KMS-11 (cell line): ENCODE measurements around the gene IPPK.

ENCODE experiments used
- H2AFZ ChIP-seq: fragments of 200-600 bp; sonication (generic); 2 replicates; pipeline ENCODE4 v1.6.1; 2016; ENCODE audit warnings: antibody characterized with exemption, mixed run types, low read depth
- H3K27ac ChIP-seq: fragments of 200-600 bp; sonication (generic); 2 replicates; pipeline ENCODE4 v1.6.1; 2016; ENCODE audit warnings: mild to moderate bottlenecking, mixed run types
- H3K27me3 ChIP-seq: fragments of 200-600 bp; sonication (generic); 2 replicates; pipeline ENCODE4 v1.6.1; 2017; ENCODE audit warnings: mild to moderate bottlenecking, low read depth, mixed run types, moderate library complexity; ENCODE audit not compliant: insufficient read depth
- H3K36me3 ChIP-seq: fragments of 200-600 bp; sonication (generic); 2 replicates; pipeline ENCODE4 v1.6.1; 2017; ENCODE audit warnings: mild to moderate bottlenecking, mixed run types; ENCODE audit not compliant: insufficient read depth
- H3K4me1 ChIP-seq: fragments of 200-600 bp; sonication (generic); 2 replicates; pipeline ENCODE4 v1.6.1; 2016; ENCODE audit warnings: mild to moderate bottlenecking, low read depth, mixed run types; ENCODE audit not compliant: poor library complexity, severe bottlenecking
- H3K4me2 ChIP-seq: fragments of 200-600 bp; sonication (generic); 2 replicates; pipeline ENCODE4 v1.7.0; 2016; ENCODE audit warnings: mild to moderate bottlenecking, mixed run types
- H3K4me3 ChIP-seq: fragments of 200-600 bp; sonication (generic); IDR thresholded peaks from 2 replicates; pipeline ENCODE4 v1.6.1; 2017; ENCODE audit warnings: low read depth, low read length, mixed read lengths; ENCODE audit not compliant: insufficient read depth
- H3K79me2 ChIP-seq: fragments of 200-600 bp; sonication (generic); 2 replicates; pipeline ENCODE4 v1.6.1; 2016; ENCODE audit warnings: low read depth, mixed run types; ENCODE audit not compliant: insufficient read depth
- H3K9ac ChIP-seq: fragments of 200-600 bp; sonication (generic); 2 replicates; pipeline ENCODE4 v1.6.1; 2016; ENCODE audit warnings: mild to moderate bottlenecking, mixed run types
- H4K20me1 ChIP-seq: fragments of 200-600 bp; sonication (generic); 2 replicates; pipeline ENCODE4 v1.6.1; 2016; ENCODE audit warnings: mild to moderate bottlenecking, mixed run types; ENCODE audit not compliant: insufficient read depth
- TF ChIP-seq, protein P1 (sequence below): fragments of 200-600 bp; sonication (generic); conservative IDR thresholded peaks from 2 replicates; pipeline ENCODE4 v1.6.1; 2017; ENCODE audit warnings: low read depth, mild to moderate bottlenecking, antibody characterized with exemption, low read length, moderate library complexity, mixed read lengths

IPPK gene

DNA sequence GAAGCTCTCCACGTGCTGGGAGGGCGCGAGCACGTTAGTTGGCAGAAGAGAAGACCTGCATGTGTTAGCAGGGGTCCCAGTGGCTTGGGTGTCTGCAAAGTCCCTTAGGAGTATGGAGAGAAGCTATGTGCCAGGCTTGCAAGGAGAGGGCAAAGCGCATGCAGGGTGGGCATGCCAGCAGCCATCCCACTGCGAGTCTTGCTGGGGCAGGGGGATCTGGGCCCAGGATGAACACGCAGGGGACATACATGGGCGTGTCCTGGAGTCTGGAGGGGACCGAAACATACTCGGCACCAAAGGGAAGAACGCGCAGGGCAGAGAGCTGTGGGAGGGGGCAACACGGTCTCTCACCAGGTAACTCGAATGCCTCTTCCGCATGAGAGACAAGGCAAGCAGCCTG lies 43.6 kb upstream of the IPPK start:
- H3K4me2 ChIP-seq, result no peak overlapping the region
- H3K9ac ChIP-seq, result no peak overlapping the region
- H3K36me3 ChIP-seq, result no peaks in the 10 kb centered on the region
- no peaks in the 10 kb centered on the region for H3K79me2 ChIP-seq
- no peak overlapping the region for H3K27ac ChIP-seq
- H3K4me3 ChIP-seq, result no peak overlapping the region
- no peak overlapping the region for H2AFZ ChIP-seq
- no peaks in the 10 kb centered on the region for H4K20me1 ChIP-seq
- TF ChIP-seq, protein P1, sequence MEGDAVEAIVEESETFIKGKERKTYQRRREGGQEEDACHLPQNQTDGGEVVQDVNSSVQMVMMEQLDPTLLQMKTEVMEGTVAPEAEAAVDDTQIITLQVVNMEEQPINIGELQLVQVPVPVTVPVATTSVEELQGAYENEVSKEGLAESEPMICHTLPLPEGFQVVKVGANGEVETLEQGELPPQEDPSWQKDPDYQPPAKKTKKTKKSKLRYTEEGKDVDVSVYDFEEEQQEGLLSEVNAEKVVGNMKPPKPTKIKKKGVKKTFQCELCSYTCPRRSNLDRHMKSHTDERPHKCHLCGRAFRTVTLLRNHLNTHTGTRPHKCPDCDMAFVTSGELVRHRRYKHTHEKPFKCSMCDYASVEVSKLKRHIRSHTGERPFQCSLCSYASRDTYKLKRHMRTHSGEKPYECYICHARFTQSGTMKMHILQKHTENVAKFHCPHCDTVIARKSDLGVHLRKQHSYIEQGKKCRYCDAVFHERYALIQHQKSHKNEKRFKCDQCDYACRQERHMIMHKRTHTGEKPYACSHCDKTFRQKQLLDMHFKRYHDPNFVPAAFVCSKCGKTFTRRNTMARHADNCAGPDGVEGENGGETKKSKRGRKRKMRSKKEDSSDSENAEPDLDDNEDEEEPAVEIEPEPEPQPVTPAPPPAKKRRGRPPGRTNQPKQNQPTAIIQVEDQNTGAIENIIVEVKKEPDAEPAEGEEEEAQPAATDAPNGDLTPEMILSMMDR, result no peak
- H3K4me1 ChIP-seq, result peaks cover 27% of the 10 kb centered on the region
- H3K27me3 ChIP-seq, result no peaks in the 10 kb centered on the region

DNA sequence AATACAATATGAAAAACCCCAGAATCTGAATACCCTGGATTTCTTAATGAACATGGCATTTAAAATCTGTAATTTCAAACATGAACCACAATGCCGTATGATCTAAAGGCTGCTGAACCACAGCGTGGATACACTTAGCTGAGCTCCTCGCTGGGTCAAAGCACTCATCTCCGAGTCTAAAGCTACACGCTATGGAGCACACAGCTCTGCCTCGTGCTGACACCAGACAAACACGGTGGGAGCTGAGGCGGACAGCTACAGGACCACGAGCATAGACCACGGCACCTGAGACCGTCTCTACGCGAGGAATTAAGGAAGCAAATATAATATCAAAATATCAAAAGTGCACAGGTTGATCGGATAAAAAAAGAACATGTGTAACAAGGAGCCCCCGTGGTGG lies 42.8 kb upstream of the IPPK start:
- Histone ChIP-seq H3K4me3 (no peak overlapping the region), H4K20me1 (no peaks in the 10 kb centered on the region), H3K27ac (no peak overlapping the region), H3K4me1 (peaks cover 27% of the 10 kb centered on the region), H3K9ac (no peak overlapping the region), H3K79me2 (no peaks in the 10 kb centered on the region), H3K27me3 (no peaks in the 10 kb centered on the region), H2AFZ (no peak overlapping the region), H3K36me3 (no peaks in the 10 kb centered on the region), H3K4me2 (no peak overlapping the region)
- TF ChIP-seq, protein P1, result no peak

DNA sequence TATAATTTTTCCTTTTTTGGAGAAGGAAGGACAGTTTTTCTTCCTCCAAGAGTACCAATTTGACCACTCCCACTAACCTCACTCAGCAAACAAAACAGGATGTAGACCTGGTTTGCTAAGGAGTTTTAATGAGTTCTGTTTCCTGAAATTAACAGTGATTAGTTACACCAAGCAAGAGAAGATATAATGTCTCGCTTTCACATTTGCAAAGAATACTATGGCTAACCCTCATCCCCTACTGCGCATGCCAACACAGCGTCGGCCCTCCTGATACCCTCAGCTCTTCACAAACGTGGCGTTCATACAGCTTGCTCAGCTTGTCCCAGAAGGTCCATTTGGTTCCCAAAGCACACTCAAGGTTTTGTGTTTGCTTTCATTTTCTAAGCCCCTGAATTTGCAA lies 41.9 kb upstream of the IPPK start:
- peaks cover 33% of the 10 kb centered on the region for H3K4me1 ChIP-seq
- H3K4me2 ChIP-seq, result no peak overlapping the region
- H4K20me1 ChIP-seq, result no peaks in the 10 kb centered on the region
- H3K27me3 ChIP-seq, result no peaks in the 10 kb centered on the region
- no peak overlapping the region for H2AFZ ChIP-seq
- no peaks in the 10 kb centered on the region for H3K79me2 ChIP-seq
- TF ChIP-seq, protein P1, result no peak
- H3K4me3 ChIP-seq, result no peak overlapping the region
- no peaks in the 10 kb centered on the region for H3K36me3 ChIP-seq
- H3K27ac ChIP-seq, result no peak overlapping the region
- H3K9ac ChIP-seq, result no peak overlapping the region

DNA sequence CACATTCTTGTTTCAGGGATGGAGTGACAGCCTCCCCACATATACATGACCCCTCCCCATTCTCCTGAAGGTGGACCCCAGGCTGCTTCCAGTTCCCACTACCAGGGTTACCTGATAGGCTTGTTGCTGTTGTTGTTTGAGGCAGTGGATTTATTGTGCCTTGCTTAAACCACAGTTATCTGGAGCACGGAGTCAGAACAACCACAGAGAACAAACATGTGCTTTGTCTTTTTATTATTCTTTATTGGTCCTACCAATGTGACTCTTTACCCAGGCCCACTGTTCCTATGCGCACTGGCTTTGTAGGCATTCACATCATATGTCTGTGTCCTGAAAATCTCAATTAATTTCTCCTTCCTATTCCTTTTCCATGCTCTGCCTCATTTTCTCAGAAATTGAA lies 41.2 kb upstream of the IPPK start:
- Histone ChIP-seq H3K9ac (no peak overlapping the region), H3K36me3 (no peaks in the 10 kb centered on the region), H3K4me2 (no peak overlapping the region), H3K4me3 (no peak overlapping the region), H3K27me3 (no peaks in the 10 kb centered on the region), H3K79me2 (no peaks in the 10 kb centered on the region), H3K4me1 (peaks cover 39% of the 10 kb centered on the region), H3K27ac (no peak overlapping the region), H4K20me1 (no peaks in the 10 kb centered on the region), H2AFZ (no peak overlapping the region)
- TF ChIP-seq, protein P1, result no peak
